GM21619 (cell line): ENCODE results near the gene LMOD3.

ENCODE experiments used
- ATAC-seq: cut with Tn5 transposase; IDR thresholded peaks from one replicate; pipeline ENCODE4 v1.9.1; 2021; ENCODE audit not compliant: unreplicated experiment

The LMOD3 gene

DNA sequence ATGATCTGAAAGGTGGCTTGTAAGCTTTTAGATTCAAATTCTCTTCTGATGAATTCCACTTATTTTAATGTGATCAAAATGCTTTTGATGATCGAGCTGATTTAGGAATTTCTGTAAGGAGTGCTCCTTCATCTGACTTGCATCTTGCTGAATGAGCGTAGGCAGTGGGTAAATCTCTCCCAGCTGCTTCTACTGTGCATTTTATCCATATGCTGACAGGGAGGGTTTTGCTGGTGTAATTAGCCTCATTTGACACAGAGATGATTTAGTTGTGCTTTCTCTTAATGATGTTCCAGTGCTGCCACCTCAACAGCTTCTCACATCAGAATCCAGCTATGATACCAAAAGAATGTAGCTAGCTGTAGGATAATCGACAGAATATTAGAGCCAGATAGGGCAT, 3.8 kb upstream of the LMOD3 start:
- ATAC-seq: no peak

DNA sequence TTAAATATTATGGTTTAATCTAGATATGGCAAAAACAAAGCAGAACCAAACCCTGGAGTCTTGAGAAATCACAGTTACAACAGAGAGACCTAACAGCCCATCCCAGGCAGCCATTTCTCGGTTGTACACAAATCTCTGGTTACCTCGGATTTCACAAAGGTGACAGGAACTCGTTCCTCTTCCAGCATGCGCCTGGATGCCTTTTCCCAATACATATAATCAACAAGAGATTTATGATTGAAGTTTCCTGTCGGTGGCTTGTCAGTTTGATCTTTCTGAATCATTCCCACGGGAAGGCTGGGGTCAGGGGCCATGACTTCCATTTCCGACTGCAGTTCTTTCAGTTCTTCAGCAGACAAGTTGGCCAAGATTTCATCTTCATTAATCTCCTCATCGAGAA, 445 bp downstream of the LMOD3 start:
- ATAC-seq: no peak

DNA sequence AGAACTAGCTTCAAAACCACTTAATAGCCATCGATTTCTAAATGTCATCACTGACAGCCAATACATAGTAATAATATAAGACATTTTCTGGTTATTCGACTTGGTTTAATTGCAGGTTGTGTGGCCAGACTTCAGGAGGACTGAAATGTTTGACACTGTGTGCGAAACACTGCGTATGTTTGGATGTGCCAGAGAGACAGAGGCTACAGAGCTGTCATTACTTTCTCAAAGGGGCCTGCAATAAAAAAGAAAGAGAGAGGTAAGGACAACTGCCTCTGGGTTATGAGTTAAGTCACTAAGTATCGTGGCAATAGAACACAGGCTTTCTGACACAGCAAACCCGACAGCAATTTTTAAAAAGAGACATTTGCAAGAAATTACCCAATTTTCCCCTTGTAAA, 882 bp downstream of the LMOD3 start:
- ATAC-seq: no peak

DNA sequence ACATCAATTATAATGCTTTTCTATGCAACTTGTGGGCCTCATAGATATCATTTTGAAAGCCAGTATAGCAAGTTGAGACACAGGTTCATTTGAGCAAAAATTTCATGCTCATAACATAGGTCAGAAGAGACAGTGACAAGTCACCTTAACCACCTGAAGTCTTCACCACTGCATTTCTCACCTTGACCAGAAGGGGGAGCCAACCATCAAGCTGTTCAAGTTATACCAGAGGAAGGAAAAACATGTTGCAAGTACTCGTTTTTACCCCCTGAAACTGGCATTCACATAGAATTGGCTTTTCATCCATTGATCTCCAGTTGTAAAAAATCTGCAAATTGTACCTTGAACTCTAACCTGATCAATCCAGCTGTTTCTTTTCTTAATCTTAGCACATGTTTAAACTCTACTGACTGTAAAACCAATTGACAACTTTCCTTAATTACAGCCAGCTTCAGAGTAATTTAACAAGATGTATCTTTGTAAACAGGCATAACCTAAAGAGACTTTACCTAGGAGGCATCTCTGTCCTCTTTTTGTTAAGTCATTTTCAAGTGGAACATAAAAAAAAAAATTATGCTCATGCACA, 1.4 kb downstream of the LMOD3 start:
- peak; percentile 85 for ATAC-seq

GRCh38 chr3:69119681-69120080, 2.7 kb downstream of the LMOD3 start:
- no peak for ATAC-seq

GRCh38 chr3:69119138-69119537, 3.3 kb downstream of the LMOD3 start:
- no peak for ATAC-seq

DNA sequence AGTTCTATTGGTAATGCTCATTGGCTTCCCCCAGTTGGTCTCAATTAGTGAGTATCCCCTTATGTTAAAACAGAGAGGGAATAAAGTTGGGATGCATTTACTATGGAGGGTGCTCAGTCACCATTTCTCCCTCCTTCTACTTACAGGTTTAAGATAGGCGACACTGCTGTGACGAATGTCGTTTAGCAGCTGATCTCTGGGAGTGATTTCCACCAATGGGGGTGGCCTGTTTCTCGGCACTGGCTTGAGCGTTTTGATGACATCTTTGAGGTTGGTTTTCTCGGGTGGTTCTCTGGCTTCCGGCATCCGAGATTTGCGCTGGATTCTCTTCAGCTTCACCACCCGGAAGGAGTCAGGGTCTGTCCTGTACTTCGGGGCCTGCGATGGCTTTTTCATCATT, 3.8 kb downstream of the LMOD3 start:
- no peak for ATAC-seq

GRCh38 chr3:69116897-69117296, 5.5 kb downstream of the LMOD3 start:
- ATAC-seq: no peak

- ATAC-seq: no peak
These were observed 6.2 kb downstream of the LMOD3 start for GRCh38 chr3:69116162-69116561.

GRCh38 chr3:69115731-69116130, 6.7 kb downstream of the LMOD3 start:
- no peak for ATAC-seq

GRCh38 chr3:69113536-69113935, 8.9 kb downstream of the LMOD3 start:
- ATAC-seq: no peak

GRCh38 chr3:69110941-69111546, 11.4 kb downstream of the LMOD3 start:
- ATAC-seq: no peak

DNA sequence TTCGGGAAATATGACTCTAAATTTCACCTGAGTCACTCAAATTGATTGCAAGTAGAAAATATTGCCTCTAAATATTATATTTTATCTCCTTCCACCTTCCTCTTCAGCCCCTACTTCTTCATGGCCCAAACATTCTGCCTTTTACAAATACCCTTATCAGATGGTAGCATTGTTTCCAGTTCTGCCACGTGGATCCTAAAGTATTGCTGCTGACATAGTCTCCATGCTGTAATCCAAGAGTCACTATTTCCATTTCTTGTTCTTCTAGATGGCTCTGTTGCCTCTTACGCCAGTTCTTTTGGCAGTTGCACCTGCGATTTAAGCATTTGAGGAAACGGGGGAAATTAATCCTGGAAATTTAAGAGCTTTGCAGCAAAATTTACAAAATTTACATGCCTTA, 13.6 kb downstream of the LMOD3 start:
- ATAC-seq: no peak

DNA sequence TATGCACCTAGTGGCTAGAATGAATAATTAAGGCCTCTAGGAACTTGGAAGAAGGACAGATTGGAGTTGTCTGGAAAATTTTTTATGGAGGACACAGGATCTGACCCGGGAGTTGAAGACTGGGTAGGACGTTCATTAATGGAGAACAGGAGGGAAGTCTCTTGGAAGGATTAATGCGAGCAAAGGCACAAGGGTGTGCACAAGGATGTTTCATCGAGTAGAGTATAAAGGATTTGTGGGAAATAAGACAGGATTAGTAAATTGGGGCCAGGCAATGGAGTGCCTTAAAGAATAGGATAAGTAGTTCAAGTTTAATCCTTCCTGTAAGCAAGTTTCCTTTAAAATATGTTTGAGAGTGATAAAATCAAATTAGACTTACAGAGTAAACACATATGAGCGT, 14.6 kb downstream of the LMOD3 start:
- no peak for ATAC-seq

DNA sequence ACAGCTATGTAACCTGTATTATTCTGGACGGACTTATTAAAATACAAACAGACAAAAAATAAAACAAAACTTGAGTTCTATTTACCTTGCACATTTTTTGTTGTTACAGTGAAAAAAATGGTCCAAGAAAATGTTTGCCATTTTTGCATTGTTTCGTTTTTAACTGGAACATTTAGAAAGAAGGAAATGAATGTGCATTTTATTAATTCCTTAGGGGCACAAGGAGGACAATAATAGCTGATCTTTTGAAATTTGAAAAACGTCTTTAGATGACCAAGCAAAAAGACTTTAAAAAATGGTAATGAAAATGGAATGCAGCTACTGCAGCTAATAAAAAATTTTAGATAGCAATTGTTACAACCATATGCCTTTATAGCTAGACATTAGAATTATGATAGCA, 17.1 kb downstream of the LMOD3 start:
- no peak for ATAC-seq

DNA sequence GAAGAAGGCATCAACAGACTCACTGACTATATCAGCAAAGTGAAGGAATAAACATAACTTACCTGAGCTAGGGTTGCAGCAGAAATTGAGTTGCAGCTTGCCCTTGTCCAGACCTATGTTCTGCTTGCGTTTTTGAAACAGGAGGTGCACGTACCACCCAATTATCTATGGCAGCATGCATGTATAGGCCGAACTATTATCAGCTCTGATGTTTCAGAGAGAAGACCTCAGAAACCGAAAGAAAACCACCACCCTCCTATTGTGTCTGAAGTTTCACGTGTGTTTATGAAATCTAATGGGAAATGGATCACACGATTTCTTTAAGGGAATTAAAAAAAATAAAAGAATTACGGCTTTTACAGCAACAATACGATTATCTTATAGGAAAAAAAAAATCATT, 17.8 kb downstream of the LMOD3 start:
- ATAC-seq: no peak

- no peak for ATAC-seq
These were observed 19.3 kb downstream of the LMOD3 start for GRCh38 chr3:69103123-69103522.

- ATAC-seq: no peak
These were observed 20.0 kb downstream of the LMOD3 start for GRCh38 chr3:69102384-69102783.

DNA sequence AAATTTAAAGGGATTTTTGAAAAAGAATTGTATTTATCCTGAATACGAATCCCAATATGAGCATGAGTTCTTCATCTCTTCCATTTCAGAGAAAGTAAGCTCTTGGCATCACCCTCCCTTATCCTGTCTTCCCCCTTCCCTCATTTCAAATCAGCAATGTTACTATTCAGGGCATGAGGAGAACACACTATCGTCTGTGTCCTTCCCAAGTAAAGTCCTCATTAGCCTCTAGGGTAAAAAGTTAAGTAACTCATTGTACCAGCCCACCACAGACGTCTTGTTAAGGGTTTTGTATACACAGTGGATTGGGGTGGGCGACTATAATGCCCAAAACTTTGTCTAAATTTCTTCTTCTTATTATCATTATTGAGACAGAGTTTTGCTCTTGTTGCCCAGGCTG, 22.8 kb downstream of the LMOD3 start:
- no peak for ATAC-seq

DNA sequence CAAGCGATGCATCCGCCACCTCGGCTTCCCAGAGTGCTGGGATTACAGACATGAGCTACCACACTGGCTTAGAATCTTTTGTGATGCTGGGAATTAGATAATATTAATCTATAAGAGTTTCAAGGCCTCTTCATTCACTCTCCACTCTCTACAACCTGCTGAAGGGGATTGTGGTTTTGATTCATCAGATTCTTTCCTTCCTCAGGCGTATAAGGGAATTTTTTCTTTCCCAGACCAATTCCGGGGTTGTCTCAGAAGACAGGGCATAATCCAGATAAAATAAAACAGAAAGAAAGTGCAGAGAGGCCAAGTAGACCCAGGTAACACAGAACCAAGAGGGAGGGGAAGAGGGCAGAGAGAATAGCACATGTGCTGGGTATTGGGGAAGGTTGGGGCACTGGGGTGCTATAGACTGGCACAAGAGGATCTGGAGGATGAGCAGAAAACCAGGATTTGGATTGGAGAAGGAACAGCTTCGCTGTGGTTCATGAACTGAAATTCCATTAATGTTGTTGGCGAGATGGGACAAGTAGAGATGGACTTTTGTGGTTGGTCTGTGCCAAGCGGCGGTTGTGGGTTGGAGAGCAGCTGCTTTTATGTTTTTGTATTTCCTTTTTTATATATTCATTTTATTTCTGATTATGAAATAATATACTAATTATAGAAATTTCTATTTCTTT, 24.8 kb downstream of the LMOD3 start:
- ATAC-seq: no peak

DNA sequence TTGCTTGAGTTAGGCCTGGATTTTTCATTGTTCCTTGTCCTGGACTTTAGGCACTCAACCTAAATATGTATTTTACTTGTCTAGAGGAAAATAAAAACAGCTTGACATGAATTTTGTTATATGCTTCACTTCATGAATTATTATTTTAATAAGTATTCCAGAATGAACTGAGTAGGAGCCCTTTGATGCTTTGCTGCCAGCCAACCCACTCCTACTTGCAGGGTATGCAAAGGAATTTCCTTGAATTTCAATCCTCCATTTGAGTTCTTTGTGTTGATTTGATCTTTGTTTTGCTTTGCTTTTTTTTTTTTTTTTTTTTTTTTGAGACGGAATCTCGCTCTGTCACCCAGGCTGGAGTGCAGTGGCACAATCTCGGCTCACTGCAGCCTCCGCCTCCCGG, 26.1 kb downstream of the LMOD3 start:
- no peak for ATAC-seq

DNA sequence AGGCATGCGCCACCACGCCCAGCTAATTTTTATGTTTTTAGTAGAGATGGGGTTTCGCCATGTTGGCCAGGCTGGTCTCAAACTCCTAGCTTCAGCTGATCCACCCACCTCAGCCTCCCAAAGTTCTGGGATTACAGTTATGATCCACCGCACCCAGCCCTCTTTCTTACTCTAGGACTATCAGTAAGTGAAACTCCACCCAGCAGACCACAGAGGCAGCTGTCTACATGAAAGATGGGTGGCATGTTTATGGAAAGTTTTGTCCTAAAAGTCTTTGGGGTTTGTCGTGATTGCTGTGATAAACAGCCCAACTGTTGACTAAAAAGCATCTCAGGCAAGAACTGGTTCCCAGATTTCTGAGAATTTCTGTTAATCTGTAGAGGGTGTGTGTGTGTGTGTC, 26.8 kb downstream of the LMOD3 start:
- no peak for ATAC-seq
